HG02884 (cell line): ENCODE measurements around the gene PADI4.
"Not testable (repeated sequence)": the region's sequence is repeated elsewhere in the genome, so short reads cannot be mapped to it uniquely, and the experiment has no call there.

Experiments used
- ATAC-seq: cut with Tn5 transposase; IDR thresholded peaks from one replicate; pipeline ENCODE4 v1.9.1; 2021; ENCODE audit warnings: mild to moderate bottlenecking, moderate library complexity; ENCODE audit not compliant: unreplicated experiment

PADI4 gene

DNA sequence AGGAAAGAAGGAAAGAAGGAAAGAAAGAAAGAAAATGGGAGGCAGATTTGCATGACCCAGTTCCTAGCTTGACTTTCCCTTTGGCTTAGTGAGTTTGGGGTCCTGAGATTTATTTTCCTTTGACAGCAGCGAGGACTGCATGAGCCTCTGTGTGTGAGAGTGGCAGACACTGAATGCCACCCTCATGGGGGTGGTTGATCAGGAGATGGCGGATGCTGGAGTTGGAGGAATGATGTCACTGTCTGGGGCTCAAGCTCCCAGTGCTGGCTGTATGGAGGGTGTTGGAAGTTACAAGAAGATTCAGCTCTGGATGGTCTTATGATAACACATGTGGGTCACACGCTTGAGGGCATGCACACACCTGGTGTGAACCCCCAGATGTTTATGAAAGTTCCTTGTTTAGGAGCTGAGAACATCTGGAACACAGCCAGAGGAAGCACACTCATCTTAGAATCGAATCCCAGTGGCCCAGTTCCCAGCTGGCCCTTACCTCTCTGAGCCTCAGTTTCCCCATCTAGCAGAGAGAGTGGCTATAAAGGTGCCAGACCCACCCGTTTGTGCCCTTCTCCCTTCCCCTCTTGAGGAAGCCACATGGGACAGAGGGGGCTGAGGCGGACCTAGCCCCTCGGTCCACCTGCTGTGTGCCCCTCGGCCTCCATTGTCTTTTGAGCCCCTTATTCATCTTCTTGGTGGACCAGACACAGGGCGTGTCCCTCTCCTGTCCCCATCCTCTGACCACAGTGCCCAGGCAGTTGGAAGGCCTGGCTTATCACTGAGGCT lies 5.7 kb downstream of the PADI4 start:
- ATAC-seq = no peak

DNA sequence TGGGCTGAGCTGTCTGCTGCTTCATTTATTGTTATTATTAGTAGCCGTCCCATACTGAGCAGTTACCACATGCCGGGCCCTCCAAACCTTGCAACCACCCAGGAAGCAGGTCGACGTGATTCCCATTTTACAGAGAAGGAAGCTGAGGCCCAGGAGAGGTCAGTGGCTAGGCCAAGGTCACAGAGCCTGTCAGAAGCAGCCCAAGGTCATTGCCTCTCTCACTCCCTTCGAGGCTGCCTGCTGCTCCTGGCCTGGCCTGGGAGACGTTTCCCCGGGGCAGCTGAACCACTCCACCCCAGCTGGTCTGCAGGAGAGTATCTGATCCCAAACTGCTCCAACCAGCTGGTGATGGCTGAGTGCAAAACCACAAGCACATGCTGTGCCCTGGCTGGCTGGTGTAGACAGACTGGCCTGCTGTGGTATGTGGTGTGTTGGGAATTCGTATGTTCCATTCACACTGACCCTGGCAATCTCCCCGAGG lies 6.5 kb downstream of the PADI4 start:
- no peak for ATAC-seq

DNA sequence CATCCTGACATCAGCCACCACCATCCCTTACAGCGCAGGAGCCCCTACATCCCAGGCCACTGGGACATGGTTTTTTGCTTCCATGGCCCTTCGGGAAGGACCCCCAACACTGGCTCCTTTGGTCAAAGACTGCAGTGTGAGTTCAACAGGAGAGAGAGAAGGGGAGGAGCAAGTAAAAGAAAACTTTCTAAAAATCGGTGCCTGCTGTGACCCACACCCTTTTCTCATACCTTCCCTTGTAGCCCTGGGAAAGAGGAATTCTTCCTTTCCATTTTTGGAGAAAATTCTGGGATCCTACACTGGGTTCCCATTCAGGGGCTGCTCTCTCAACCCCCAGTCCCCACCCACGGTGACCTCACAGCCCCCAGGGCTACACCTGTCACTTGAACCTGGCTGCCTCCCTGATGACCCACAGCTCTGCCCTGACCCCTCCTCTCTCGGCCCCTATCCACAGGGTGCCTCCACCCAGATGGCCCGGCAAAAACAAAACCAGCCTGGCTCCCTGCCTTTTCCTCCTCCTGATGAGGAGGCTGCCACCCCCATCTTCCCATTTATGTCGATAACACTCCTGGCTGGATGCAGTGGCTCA lies 7.6 kb downstream of the PADI4 start:
- no peak for ATAC-seq

DNA sequence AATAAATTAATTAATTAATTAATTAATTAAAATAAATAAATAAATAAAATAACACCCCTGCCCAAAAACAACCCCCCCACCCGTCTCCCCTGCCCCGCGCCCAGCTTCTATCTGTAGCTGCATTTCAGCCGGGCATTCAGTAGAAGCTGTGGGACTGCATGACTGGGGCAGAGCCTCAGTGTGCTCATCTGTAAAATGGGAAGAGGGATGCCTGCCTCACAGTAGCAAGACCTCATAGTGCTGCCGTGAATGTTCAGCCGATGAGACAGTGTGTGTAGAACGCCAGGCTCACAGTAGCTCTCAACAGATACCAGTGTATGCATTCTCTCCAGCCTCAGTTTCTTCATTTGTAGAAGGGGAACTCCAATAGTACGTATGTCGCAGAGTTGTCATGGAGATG lies 8.7 kb downstream of the PADI4 start:
- no peak for ATAC-seq

DNA sequence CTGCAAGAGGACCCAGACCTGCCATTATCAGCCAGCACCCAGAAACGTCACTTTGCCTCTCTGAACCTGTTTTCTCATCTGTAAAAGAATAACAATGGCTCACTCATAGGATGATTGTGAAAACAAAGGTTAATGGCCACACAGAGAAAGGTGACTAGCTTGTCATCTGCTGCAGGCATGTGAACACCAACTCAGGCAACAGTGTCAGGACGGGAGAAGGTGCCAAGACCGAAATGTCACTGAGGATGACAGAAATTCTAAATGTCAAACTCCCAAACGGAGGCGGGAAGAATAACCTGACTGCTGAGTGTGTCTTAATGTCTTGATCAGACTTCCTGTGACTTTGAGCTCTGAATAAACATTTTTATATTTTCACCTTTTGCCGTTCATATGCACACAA lies 10.3 kb downstream of the PADI4 start:
- ATAC-seq = no peak

DNA sequence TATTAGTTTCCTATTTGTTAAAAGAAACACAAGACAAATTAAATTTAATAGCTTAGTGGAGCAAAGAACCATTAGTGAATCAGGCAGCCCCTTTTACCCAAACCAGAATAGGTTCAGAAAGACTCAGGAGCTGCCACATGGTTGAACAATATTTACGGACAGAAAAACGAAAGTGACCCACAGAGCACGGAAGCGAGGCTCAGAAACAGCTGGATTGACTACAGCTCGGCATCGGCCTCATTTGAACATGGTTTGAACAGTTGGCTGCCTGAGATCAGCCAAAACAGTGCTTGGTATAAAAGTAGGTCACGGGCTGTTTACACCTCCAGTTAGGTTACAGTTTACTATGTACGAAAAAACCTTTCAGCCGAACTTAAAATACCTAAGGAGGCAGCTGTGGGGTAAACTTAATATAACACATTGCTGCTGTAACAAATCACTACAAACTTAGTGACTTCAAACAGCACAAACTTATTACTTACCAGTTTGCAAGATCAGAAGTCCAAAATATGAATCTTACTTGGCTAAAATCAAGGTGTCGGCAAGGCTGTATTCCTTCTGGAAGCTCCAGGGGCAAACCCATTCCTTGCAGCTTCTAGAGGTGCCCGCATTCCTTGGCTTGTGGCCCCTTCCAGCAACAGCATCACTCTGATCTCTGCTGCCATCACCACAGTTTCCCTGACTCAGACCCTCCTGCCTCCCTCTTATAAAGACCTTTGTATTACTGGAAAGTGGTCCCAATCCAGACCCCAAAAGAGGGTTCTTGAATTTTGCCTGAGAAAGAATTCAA lies 11.8 kb downstream of the PADI4 start:
- ATAC-seq = no peak

DNA sequence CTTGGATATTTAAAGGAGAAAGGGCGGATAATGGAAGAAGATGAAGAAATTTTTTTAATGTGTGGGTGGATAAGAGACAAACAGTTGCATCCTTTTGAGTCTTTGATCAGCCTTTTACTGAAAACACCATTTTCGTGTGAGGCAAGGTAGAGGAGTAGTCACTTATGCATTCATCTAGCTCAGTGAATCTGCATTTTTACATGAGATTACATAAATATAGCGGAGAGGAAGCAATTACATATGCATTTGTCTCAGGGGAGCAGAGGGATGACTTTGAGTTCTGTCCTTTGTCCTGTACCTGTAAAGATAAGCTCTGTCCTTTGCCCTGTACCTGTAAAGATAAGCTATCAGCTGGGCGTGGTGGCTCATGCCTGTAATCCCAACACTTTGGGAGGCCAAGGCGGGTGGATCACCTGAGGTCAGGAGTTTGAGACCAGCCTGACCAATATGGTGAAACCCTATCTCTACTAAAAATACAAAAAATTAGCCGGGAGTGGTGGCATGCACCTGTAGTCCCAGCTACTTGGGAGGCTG lies 13.9 kb downstream of the PADI4 start:
- not testable (repeated sequence) for ATAC-seq

DNA sequence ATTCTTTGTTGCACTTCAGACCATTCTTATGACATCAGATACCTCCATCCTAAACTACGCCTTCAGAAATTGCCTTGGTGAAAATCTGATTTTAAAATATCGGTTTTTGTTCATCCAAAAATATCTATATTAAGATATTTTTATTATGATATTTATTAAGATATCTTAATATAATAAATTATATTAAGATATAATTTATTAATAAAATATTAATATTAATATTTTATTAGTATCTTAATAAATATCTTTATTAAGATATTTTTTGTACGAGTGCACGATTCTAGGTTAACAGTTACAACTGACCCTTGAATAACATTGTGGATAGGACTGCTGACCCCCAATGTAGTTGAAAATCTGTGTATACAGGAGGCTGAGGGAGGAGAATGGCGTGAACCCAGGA lies 20.9 kb downstream of the PADI4 start:
- ATAC-seq = no peak

DNA sequence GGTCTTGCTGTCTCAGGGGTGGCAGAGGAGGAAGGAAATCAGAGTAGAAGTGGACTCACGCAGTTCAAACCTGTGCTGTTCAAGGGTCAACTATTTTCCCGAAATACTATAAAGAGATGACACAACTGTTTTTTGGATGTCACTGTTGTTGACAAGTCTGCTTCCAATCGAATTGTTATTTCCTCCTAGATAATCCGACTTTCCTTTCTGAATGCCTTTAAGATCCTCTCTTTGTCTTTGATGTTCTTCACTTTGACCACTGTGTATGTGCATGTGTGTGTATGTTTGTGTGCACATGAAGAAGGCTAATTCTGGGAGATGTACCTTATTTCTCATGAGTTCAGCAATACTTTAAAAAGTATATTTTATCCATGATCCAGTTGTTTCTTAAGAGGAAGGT lies 21.6 kb downstream of the PADI4 start:
- ATAC-seq = no peak

DNA sequence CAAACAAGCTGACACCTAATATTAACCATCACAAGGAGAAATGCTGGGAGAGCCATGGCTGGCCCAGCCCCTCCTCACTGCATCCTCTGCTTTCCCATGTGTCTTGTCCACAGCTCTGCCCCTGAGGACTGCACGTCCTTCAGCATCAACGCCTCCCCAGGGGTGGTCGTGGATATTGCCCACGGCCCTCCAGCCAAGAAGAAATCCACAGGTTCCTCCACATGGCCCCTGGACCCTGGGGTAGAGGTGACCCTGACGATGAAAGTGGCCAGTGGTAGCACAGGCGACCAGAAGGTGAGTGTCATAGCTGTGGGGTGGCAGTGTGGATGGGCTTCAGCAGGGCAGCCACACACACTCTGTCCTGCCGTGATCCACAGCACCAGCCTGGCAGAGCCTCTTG lies 22.9 kb downstream of the PADI4 start:
- no peak for ATAC-seq

DNA sequence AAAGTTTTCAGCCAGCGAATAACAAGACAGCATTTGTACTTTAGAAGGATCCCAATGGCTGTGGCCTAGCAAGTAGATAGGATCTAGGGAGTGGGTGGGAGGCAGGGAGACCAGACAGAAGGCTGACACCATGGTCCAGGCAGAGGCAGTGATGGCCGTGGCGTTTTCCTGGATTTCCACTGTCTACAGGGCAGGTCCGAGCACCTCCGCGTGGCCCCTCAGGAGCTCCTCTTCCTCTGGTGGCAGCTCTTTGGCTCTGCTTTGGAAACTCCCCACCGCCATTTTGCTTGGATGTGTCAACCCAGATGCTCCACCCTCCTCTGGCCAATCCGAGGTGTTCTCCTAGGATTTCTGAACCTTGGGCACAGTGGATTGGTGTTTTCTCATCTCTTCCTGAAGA lies 25.1 kb downstream of the PADI4 start:
- ATAC-seq = no peak

DNA sequence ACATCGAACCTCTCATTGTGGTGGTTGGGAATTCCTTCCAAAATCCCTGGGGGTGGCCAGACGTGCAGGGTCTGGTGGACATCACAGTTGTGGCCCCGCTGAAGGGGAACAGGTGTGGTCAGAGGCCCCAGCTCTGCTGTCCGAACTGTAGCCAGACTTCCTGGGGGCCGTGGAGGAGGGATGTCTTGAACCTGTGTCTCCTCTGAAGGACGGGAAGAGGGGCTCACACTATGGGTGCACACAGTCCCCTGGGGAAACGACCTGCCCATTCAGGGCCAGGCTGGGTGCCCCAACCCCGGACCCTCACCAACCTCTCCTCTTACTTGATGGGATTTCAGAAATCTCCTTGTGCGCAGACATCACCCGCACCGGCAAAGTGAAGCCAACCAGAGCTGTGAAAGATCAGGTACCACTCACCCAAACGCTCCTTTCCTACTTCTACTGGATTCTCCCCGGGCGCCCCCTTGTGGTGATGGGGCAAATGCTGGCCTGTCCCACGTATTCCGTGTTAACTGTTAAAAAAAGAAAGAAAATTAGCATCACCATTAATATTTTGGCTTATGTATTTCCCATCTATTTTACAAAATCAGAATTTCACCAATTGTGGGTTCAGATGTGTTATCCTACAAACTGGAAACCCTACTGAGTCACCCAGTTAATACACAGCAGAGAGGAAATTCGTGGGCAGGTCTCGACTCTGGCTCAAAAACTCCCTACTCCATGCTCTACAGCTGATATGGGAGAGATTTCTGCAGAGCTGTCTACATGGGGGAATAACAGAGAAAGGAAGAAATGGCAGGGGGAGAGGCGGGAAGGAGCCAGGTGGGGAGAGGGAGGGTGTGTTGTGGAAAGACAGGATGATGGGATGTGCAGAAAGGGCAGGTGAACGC lies 28.1 kb downstream of the PADI4 start:
- ATAC-seq = no peak

DNA sequence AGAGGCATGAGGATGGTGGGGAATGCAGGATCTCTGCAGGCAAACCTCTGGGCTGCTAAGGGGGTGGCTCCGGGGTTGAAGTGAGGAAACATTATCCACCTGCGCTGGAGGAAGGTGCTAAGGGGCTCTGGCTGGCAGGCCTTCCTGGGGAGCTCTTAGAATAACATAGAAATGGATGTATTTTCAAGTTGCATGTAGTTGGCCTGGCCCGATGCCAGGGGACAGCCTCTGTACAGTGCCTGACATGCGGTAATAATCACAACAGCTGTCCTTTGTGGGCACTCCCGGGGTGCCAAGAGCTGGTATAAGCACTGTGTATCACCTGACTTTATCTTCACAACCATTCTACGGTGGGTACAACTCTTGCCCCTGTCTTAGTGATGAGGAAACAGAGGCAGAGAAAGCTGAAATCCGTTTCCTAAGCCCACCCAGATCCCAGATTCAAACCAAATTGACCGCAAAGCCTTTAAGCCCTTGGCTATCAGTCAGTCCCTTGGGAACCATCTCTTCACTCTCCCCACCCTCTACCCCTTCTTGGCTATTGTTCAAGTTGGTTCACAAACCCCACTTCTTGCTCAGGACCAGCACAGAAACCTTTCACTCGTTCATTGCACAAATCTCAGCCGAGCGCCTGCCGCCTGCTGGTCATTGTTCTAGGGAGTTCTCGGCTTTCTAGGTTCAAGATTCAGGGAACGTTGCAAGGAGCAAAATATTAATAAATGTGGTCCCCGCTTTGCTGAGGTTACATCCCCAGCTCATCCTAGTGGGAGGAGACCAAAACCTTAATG lies 30.9 kb downstream of the PADI4 start:
- ATAC-seq = no peak

DNA sequence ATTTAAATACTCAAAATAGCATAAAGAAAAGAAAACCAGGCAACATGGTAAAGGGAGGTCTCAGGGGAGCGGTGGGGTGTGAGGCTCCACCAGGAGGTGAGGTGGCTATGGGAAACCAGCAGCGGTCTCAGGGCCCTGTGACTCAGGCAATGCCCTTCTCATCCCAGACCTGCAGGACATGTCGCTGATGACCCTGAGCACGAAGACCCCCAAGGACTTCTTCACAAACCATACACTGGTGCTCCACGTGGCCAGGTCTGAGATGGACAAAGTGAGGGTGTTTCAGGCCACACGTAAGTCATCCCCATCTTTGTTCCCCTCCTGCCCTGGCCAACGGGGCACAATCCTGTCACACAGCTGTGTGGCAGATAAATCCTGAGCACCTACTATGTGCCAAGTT lies 31.5 kb downstream of the PADI4 start:
- no peak for ATAC-seq

DNA sequence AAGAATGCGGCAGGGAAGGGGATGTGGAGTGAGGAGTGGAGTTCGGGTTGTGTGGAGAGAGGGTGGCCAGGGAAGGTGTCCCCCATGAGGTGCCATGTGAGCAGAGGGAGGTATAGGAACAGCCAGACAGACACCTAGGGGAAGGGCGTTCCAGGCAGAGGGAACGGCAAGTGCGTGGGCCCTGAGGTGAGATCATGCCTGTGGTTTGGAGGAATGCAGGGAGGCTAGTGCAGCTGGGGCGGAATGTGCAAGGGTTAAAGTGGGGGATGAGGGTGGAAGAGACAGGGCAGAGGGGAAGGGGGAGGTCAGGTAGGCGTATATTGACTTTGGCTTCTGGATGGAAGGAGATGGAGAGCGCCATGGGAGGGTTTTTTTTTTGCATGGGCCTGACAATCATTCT lies 32.4 kb downstream of the PADI4 start:
- no peak for ATAC-seq

DNA sequence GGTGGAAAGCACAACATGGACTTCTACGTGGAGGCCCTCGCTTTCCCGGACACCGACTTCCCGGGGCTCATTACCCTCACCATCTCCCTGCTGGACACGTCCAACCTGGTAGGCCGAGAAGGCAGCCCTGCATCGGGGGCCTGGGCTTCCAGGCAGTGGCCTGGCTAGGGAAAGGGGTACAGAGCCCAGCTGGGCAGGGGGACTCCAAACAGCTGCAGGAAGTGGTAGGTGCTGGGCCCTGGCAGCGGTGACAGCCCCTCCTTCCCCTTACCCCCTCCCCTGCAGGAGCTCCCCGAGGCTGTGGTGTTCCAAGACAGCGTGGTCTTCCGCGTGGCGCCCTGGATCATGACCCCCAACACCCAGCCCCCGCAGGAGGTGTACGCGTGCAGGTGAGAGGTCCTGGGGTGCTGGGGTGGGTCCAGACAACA lies 34.0 kb downstream of the PADI4 start:
- ATAC-seq = no peak

DNA sequence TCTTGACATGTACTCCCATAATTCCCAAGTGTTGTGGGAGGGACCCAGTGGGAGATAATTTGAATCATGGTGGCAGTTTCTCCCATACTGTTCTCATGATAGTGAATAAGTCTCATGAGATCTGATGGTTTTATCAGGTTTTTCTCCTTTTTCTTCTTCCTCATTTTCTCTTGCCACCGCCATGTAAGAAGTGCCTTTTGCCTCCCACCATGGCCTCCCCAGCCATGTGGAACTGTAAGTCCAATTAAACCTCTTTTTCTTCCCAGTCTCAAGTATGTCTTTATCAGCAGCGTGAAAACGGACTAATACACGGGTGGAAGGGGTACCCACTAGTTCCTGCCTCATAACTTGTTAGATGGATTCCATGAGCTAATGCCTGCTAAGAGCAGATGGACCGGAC lies 37.5 kb downstream of the PADI4 start:
- not testable (repeated sequence) for ATAC-seq

DNA sequence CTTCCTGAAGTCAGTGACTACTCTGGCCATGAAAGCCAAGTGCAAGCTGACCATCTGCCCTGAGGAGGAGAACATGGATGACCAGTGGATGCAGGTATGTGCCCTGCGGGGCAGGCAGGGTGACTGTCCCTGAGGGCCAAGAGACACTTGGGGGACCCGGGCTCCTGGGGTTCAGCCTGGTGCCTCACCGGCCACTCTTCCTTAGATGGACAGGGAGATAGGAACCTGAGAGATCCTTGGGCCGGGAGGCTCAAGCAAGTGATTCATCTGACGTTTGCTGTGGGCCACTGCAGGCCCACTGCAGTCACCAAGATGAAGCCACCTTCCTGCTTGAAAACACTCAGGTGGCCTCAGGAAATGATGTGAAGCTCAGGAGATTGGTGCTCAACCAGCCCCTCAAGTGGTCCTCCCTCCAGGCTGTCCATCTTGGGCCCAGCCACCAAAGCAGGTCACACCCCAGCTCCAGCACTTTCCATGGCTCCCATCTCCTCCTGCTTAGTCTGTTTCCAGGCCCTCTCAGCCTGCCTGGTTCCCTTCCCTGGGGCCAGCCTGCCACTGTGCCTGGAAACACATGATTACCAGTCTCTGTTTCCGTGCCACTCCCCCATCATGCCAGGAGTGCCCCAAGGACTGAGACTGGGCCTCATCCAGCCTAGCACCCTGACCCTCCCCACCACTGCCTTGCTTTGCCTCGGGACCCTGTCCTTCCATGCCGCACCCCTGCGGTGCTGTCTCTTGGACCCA lies 38.2 kb downstream of the PADI4 start:
- ATAC-seq = no peak
